ENCODE data around the gene LILRB3.
"Not testable (repeated sequence)": the region's sequence is repeated elsewhere in the genome, so short reads cannot be mapped to it uniquely, and the experiment has no call there.

LILRB3 gene

DNA sequence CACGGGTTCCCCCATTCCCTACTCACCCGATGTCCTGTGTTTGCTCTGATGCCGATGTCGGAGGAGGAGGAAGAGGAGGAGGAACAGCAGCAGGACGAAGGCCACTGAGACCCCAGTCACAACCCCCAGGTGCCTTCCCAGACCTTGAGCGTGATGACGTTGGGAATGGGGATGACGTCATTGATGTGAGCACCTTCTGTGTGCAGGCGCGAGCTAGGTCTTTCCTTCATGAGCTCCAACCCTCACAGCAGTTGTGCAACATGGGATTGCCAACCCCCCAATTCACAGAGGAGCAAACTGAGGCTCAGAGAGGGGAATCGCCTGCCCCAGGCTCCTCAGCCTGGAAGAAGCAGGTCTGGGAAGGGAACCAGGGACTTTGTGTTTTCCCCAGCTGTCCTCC is 30.0 kb upstream of the LILRB3 start:
- TF ChIP-seq, protein P1, sequence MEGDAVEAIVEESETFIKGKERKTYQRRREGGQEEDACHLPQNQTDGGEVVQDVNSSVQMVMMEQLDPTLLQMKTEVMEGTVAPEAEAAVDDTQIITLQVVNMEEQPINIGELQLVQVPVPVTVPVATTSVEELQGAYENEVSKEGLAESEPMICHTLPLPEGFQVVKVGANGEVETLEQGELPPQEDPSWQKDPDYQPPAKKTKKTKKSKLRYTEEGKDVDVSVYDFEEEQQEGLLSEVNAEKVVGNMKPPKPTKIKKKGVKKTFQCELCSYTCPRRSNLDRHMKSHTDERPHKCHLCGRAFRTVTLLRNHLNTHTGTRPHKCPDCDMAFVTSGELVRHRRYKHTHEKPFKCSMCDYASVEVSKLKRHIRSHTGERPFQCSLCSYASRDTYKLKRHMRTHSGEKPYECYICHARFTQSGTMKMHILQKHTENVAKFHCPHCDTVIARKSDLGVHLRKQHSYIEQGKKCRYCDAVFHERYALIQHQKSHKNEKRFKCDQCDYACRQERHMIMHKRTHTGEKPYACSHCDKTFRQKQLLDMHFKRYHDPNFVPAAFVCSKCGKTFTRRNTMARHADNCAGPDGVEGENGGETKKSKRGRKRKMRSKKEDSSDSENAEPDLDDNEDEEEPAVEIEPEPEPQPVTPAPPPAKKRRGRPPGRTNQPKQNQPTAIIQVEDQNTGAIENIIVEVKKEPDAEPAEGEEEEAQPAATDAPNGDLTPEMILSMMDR (IDR thresholded peaks at IDR 0.05; ENCODE audit: borderline replicate concordance, control extremely low read depth, extremely low read depth, insufficient read depth, missing control alignments): no peak
- DNase-seq (ENCODE audit: low spot score): no peak
- in situ Hi-C loops (cut with MboI; ENCODE audit: low sequenced_read_pairs, unreplicated experiment): no loop called here

DNA sequence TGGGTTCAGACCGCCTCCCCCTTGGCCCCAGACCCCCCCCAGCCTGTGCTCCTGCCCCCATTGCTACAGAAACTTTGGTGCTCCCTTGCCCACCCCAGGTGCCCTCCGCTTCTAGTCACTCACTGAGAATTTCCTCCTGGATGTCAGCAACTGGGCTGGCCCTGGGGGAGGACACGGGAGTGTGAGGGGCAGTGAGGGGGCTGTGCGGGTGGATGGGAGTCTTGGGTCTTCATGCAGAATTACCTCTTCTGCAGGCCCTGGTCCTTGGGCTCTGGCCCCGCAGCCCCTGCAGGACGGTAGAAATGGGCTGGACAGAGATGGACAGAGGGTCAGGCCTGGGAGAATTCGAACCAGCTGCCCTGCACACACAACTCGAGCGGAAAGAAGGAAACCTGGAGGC is 29.4 kb upstream of the LILRB3 start:
- no peak for DNase-seq (ENCODE audit: low spot score)
- in situ Hi-C loops (cut with MboI; ENCODE audit: low sequenced_read_pairs, unreplicated experiment): no loop called here
- TF ChIP-seq, protein P1 (IDR thresholded peaks at IDR 0.05; ENCODE audit: borderline replicate concordance, control extremely low read depth, extremely low read depth, insufficient read depth, missing control alignments): no peak

DNA sequence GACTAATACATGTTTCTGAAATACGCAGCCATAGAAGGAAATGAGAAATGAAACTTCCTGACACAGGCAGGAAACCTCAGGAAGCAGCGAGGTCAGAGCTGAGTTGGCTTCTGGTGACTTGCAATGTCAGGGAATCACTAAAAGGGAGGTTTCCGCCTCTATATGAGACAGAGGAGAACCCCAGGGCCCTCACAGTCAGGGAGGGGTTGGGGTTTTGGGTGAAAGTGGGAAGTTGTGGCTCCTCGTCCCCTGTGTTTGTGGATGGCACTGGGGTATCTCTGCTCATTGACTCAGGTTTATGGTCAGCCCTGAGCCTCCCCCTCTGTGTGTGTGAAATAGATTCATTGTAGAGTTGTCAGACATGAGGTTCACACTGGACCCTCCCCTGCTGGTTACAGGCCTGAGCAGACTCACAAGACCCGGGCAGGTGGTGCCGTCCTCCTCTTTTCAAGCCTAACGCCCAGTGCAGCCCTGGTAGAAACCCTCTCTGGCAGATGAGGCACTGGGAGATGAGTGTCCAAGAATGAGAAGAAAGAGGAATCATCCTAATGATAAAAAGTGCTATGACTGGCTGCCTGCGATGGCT is 25.3 kb upstream of the LILRB3 start:
- in situ Hi-C loops (cut with MboI; ENCODE audit: low sequenced_read_pairs, unreplicated experiment): no loop called here
- TF ChIP-seq, protein P1 (IDR thresholded peaks at IDR 0.05; ENCODE audit: borderline replicate concordance, control extremely low read depth, extremely low read depth, insufficient read depth, missing control alignments): no peak
- peak; percentile 26 for DNase-seq (ENCODE audit: low spot score)

DNA sequence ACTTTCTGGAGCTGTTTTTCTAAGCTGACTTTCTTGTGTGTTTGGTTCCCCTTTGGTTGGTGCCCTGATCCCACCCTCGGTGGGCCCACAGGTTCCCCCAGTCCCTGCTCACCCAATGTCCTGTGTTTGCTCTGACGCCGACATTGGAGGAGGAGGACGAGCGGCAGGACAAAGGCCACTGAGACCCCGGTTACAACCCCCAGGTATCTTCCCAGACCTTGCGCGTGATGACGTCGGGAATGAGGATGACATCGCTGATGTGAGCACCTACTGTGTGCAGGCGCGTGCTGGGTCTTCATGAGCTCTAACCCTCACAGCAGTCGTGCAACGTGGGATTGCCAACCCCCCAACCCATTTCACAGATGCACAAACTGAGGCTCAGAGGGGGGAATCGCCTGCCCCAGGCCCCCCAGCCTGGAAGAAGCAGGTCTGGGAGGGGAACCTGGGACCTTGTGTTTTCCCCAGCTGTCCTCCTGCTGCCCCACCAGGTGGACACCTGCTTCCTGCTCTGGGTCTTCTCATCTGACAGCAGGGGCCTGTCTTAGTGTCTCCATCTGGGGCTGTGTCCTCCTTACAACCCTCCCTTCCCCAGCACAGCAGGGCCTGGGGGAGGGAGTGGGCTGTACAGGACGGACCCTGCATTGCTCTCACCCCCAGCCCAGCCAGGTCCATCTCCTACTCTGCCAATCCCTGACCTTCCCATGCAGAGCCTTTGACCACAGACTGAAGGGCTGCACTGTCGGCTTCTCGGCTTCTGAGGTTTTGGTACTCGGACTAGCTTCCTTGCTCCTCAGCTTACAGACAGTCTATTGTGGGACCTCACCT is 24.5 kb upstream of the LILRB3 start:
- TF ChIP-seq, protein P1 (IDR thresholded peaks at IDR 0.05; ENCODE audit: borderline replicate concordance, control extremely low read depth, extremely low read depth, insufficient read depth, missing control alignments): no peak
- in situ Hi-C loops (cut with MboI; ENCODE audit: low sequenced_read_pairs, unreplicated experiment): no loop called here
- DNase-seq (ENCODE audit: low spot score): peak; percentile 19

DNA sequence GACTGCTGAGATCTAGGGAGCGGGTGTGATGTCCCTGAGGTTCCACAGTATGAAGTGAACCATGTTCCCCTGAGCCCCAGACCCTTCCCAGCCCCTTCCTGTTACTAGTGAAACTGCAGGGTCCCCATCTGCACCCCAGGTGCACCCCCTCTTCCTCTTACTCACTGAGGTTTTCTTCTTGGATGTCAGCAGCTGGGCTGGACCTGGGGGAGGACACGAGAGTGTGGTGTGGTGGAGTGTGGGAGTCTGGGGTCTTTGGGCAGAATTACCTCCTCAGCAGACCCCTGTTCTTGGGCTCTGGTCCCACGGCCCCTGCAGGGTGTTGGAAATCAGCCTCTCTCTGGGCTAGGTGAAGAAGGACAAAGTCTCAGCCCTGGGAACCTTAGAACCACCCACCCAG is 23.1 kb upstream of the LILRB3 start:
- in situ Hi-C loops (cut with MboI; ENCODE audit: low sequenced_read_pairs, unreplicated experiment): no loop called here
- DNase-seq (ENCODE audit: low spot score): no peak
- TF ChIP-seq, protein P1 (IDR thresholded peaks at IDR 0.05; ENCODE audit: borderline replicate concordance, control extremely low read depth, extremely low read depth, insufficient read depth, missing control alignments): no peak

DNA sequence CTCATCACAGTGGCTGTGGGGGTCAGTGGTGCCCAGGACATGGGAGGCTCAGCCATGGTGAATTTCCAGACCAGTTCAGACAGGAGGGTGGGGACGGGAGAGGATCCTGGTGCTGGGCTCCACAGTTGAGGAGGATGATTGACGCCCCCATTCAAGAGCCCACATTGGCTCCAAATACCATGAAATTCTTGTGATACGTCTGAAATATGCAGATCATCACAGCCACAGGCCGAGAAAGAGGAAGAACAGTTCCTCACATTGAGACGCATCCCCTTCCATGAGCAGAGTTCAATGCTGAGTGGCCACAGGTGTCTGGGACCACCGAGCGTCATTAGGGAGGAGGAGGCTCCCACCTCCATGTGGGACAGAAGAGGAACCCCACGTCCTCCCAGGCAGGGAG is 21.0 kb upstream of the LILRB3 start:
- in situ Hi-C loops (cut with MboI; ENCODE audit: low sequenced_read_pairs, unreplicated experiment); DNase-seq (ENCODE audit: low spot score): not testable (repeated sequence)

DNA sequence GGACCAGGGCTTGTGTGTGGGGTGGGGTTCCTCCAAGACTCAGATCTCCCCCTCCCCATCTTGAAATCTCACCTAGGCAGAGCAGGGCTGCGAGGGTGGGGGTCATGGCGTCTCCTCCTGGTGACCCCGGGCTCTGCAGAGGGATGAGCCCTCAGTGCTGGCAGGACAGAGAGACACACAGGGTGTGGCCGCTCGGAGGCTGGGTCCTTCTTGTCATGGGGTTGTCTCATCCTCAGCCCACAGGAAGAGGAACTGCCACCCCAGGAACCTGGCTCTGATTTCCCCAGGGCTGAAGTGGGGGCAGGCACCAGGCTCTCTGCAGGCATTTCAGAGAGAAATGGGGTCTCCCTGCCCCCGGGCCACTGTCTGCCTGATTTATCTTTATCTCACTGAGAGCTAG is 19.8 kb upstream of the LILRB3 start, which contains the start of gene LILRA6:
LILRA6 (minus strand) TSS at position 145 of the 400 bp plus-strand sequence.
- in situ Hi-C loops (cut with MboI; ENCODE audit: low sequenced_read_pairs, unreplicated experiment); DNase-seq (ENCODE audit: low spot score): not testable (repeated sequence)

DNA sequence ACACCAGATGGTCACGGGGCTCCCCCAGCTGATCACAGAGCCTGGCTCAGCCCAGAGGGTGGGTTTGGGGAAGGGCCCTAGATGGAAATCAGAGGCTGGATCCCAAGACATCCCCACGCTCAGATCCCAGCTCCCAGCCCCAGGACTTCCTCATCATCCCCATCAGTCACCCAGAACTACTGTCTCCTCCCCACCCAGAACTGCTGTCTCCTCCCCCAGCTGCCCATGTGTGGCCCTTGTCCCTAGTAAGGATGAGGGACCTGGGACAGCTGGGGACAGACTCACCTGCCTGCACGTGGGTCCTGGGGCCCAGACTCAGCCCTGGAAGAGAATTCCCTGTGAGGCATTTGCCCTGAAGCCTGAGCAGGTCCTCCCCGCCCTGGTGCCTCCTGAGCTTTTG is 19.4 kb upstream of the LILRB3 start:
- in situ Hi-C loops (cut with MboI; ENCODE audit: low sequenced_read_pairs, unreplicated experiment); DNase-seq (ENCODE audit: low spot score): not testable (repeated sequence)

DNA sequence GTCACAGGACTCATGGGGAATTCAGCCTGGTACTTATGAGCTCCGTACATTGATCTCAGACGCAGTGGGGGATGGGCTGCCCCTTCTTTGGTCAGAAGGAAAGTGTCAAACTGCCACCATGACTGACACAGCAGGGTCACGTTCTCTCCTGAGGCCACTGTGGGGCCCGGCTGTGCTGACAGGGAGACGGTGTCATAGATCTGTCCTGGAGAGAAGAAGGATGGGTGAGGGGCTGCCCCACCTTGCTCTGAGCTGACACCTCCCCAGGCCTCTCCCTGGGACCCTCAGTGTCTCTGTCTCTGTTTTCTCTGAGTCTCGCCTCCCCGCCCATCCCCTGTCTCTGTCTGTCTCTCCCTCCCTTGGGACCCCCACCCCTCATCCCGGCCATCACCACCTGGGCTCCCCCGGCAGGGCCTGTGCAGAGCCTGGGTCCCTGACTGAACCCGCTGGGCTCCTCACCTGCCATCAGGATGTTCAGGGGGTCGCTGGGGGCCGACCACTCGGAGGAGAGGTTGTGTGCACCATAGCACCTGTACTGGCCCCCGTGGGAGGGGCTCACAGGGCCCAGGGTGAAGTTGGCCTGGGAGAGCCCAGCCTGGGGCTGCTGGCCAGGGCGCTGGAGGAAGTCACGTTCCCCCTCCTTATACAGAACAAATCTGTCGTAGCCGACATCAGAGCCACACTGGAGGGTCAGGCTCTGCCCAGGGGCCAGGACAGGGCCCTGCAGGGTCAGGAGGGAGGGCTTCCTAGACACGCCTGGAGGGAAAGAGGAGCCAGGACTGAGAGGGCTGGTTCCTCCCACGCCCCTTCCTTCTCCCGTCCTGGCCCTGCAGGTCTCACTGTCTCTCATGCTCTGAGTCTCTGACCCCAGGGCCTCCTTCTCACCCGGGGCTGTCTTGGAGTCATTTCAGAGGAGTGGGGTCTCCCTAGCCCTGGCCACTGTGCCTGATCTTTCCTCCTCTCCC is 17.8 kb upstream of the LILRB3 start:
- in situ Hi-C loops (cut with MboI; ENCODE audit: low sequenced_read_pairs, unreplicated experiment); DNase-seq (ENCODE audit: low spot score): not testable (repeated sequence)

DNA sequence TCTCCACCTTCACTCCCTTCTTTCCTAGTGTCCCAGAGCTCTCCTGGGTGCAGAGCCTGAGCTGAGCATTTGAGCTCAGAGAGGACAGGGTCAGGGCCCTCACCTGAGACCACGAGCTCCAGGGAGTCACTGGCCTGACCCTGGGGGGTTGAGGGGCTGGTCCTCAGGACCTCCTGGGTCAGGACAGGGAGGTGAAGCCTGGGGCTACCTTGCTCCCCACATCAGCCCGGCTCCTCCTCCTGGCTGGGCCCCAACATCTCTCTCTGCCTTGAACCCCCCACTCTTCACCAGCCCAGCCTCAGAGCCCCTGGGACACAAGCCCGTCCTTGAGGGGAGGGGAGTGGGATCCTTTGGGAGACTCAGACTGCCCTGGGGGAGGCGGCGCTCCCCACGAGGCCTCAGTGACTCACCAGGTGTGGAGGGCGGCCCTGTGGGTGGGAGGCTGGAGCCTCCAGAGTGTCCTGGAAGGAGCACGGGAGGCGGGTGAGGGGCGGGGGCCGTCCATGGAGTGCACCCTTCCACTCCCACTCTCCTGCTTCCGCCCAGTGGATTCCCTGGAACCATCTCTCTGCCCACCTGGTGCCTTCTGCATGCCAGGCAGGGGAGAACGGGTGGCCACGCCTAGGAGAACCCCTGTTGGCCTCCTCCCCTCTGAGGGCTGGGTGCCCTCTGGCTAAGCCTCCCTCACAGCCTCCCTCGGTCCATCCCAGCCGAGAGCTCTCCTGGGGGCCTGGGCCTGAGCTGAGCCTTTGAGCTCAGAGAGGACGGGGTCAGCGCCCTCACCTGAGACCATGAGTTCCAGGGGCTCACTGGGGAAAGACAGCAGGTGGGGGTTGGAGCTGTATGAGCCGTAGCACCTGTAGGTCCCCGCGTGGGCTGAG is 16.9 kb upstream of the LILRB3 start:
- in situ Hi-C loops (cut with MboI; ENCODE audit: low sequenced_read_pairs, unreplicated experiment): loop anchor here (10.0 kb wide), 1 partner anchor 75 kb away; no protein-coding TSS in a partner anchor
- not testable (repeated sequence) for DNase-seq (ENCODE audit: low spot score)

All from GM13976 (cell line).